ENCODE results near the gene ETFA.

Gene ETFA

DNA sequence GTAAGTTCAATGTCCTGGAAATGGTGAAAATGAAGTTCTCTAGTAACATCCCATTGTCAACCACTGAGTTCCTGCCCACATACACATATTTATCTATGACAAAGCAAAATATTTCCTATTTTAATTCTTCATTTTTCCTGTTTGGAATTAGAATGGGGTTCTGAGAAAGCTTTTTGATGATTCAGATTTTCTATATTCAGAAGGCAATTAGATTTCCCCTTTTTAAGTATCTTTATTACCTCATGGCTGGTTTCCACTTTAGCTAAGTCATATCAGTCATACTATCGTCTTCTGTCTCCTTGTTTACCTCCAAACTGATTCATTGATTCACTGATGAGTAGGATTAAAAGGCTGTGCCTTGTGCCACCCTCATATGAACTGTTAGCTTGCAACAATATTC is 17.9 kb downstream of the ETFA start:
- no peak for DNase-seq (ENCODE audit: low spot score)
- no peak for TF ChIP-seq CTCF (IDR thresholded peaks at IDR 0.05; ENCODE audit: borderline replicate concordance, control extremely low read depth, extremely low read depth, insufficient read depth, missing control alignments)
- in situ Hi-C loops (cut with MboI; ENCODE audit: low sequenced_read_pairs, unreplicated experiment) = no loop called here

- DNase-seq (ENCODE audit: low spot score) = no peak
- no peak for TF ChIP-seq CTCF (IDR thresholded peaks at IDR 0.05; ENCODE audit: borderline replicate concordance, control extremely low read depth, extremely low read depth, insufficient read depth, missing control alignments)
- in situ Hi-C loops (cut with MboI; ENCODE audit: low sequenced_read_pairs, unreplicated experiment) = no loop called here
Measured at GRCh38 chr15:76289582-76289981, 21.7 kb downstream of the ETFA start.

GRCh38 chr15:76286271-76286879 is 24.9 kb downstream of the ETFA start:
- no peak for TF ChIP-seq CTCF (IDR thresholded peaks at IDR 0.05; ENCODE audit: borderline replicate concordance, control extremely low read depth, extremely low read depth, insufficient read depth, missing control alignments)
- in situ Hi-C loops (cut with MboI; ENCODE audit: low sequenced_read_pairs, unreplicated experiment) = no loop called here
- DNase-seq (ENCODE audit: low spot score) = peak; percentile 66

DNA sequence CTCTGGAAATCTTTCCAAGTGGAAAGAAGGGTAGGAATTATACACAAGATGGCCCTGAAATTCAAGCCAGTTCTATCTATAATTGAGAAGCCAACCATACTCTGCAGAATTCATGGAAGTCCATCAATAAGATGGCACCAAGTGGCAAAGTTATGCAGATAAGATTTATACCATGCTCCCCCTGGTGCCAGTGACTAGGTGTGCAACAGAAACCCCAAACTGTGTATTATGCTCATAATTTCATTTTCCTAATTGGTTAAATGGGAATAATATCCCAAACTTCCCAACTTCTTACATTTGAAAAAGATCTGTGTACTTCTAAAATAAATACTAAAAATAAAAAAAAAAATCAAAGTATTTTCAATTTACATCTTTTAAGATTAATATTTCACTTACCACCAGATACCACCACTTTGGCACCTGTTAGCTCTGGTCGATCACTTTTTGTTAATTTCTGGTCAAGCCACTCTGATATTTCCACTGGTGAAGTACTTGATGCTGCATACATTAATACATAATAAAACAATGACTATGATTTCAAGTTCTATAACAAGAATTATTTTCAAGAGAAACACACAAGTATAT is 25.9 kb downstream of the ETFA start:
- in situ Hi-C loops (cut with MboI; ENCODE audit: low sequenced_read_pairs, unreplicated experiment) = no loop called here
- peak; percentile 8 for TF ChIP-seq CTCF (IDR thresholded peaks at IDR 0.05; ENCODE audit: borderline replicate concordance, control extremely low read depth, extremely low read depth, insufficient read depth, missing control alignments)
- DNase-seq (ENCODE audit: low spot score) = no peak

- in situ Hi-C loops (cut with MboI; ENCODE audit: low sequenced_read_pairs, unreplicated experiment) = no loop called here
- no peak for TF ChIP-seq CTCF (IDR thresholded peaks at IDR 0.05; ENCODE audit: borderline replicate concordance, control extremely low read depth, extremely low read depth, insufficient read depth, missing control alignments)
- no peak for DNase-seq (ENCODE audit: low spot score)
Measured at GRCh38 chr15:76282465-76282864, 28.8 kb downstream of the ETFA start.

DNA sequence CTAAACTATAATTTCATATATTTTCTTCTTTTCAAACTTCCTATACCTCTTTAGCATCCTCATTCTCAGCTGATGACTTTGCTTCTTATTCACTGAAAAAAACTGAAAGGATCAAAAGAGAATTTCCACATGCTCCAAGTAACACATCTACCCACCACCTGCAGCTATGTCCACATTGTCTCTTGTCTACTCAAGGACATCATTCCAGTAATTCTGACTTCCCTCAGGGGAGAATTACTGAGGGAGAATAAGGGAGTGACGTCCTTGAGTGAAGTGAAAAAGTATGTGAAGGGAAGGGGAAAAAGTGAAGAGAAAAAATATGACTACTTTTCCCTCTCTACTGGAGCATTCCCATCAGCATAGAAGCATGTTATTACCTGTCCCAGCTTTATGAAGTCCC is 32.6 kb downstream of the ETFA start:
- in situ Hi-C loops (cut with MboI; ENCODE audit: low sequenced_read_pairs, unreplicated experiment) = no loop called here
- DNase-seq (ENCODE audit: low spot score) = no peak
- TF ChIP-seq CTCF (IDR thresholded peaks at IDR 0.05; ENCODE audit: borderline replicate concordance, control extremely low read depth, extremely low read depth, insufficient read depth, missing control alignments) = no peak

Measured in GM13976 (cell line).